GM12875 (cell line): ENCODE measurements around the gene PSMB5.

Source experiments
- H3K4me3 ChIP-seq: one replicate; pipeline ENCODE4 v1.5.1; 2011; ENCODE audit warnings: low read depth, low read length, control low read depth
- CTCF ChIP-seq: IDR thresholded peaks from 2 replicates; pipeline ENCODE4 v1.5.1; 2011; ENCODE audit warnings: low read depth, mild to moderate bottlenecking, control low read depth, inconsistent platforms, low read length, moderate library complexity, borderline replicate concordance; ENCODE audit not compliant: insufficient read depth

Gene PSMB5

GRCh38 chr14:23047034-23047634, 12.4 kb upstream of the PSMB5 start:
- no peak for TF ChIP-seq CTCF
- no peak overlapping the region for H3K4me3 ChIP-seq

GRCh38 chr14:23045419-23046357, 11.0 kb upstream of the PSMB5 start:
- no peak for TF ChIP-seq CTCF
- no peak overlapping the region for H3K4me3 ChIP-seq

GRCh38 chr14:23044840-23045239, 10.1 kb upstream of the PSMB5 start:
- TF ChIP-seq CTCF: no peak
- no peak overlapping the region for H3K4me3 ChIP-seq

GRCh38 chr14:23043754-23044153, 9.1 kb upstream of the PSMB5 start:
- no peak for TF ChIP-seq CTCF
- H3K4me3 ChIP-seq: no peak overlapping the region

GRCh38 chr14:23043145-23043544, 8.4 kb upstream of the PSMB5 start:
- no peak for TF ChIP-seq CTCF
- H3K4me3 ChIP-seq: no peak overlapping the region

GRCh38 chr14:23042162-23042965, 7.7 kb upstream of the PSMB5 start, which contains the start of gene PSMB11:
Gene PSMB11, plus strand, starts transcription at chr14:23042212. Its CDS starts 14 bp downstream, at chr14:23042226.
- no peak for TF ChIP-seq CTCF

More at GRCh38 chr14:23042162-23042965, 7.7 kb upstream of the PSMB5 start, which contains the start of gene PSMB11:
- H3K4me3 ChIP-seq: no peak within 1 kb of the TSS
